ENCODE results near the gene NEDD9. TPM values are rescaled to one million over a fixed set of nuclear protein-coding genes. Genes with fewer than 3 reads are reported as not detected.

Gene NEDD9
- total and polyA plus RNA-seq, 2 of the 13 experiments (the other 11 are each of a cell fraction or from before 2014, with no cell fraction given): 27.1 to 389 TPM

DNA sequence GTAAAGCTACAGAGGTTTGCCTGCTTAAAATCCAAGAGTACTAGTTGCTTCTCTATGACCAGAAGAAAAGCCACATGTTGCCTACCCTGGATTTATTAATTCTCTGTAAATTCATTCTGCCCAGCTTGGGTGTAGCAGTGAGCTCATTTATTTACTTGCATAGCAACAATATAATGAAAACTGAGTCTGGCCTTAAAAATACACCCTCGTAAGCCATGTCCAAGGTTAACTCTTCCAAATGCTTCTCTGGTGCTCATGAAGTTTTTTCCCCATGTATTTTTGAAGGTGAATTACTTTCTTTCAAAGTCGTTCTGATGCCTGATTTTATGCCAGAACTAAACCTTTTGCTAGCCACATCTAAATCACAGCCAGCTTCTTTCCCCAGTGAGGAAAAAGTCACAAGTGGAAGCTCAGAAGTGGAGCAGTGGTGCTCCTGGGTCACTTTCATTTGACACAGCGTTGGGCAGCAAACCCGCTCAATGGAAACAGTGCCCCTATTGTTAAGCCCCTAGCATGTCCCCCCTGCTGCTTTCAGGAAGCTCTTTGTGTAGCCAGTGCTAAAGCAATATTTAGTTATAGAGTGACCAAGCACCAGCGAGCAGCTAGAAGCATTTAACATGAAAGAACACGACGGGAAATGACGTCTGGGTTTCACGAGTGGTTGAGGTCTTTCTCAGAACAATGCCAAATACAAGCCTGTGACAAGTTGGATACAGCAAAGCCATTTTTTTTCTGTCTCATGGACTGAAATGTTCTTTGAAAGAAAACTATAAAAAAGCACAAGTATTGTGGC lies 29.8 kb downstream of the NEDD9 start (continued):
- no peak for TF ChIP-seq ZZZ3 (CRISPR knock-in tag; IDR thresholded peaks at IDR 0.05; ENCODE audit: borderline replicate concordance)
- no peak; the same call in 1 of the 2 replicates for TF ChIP-seq ZFP36L1 (CRISPR knock-in tag; IDR thresholded peaks at IDR 0.05)
- TF ChIP-seq, protein P1, sequence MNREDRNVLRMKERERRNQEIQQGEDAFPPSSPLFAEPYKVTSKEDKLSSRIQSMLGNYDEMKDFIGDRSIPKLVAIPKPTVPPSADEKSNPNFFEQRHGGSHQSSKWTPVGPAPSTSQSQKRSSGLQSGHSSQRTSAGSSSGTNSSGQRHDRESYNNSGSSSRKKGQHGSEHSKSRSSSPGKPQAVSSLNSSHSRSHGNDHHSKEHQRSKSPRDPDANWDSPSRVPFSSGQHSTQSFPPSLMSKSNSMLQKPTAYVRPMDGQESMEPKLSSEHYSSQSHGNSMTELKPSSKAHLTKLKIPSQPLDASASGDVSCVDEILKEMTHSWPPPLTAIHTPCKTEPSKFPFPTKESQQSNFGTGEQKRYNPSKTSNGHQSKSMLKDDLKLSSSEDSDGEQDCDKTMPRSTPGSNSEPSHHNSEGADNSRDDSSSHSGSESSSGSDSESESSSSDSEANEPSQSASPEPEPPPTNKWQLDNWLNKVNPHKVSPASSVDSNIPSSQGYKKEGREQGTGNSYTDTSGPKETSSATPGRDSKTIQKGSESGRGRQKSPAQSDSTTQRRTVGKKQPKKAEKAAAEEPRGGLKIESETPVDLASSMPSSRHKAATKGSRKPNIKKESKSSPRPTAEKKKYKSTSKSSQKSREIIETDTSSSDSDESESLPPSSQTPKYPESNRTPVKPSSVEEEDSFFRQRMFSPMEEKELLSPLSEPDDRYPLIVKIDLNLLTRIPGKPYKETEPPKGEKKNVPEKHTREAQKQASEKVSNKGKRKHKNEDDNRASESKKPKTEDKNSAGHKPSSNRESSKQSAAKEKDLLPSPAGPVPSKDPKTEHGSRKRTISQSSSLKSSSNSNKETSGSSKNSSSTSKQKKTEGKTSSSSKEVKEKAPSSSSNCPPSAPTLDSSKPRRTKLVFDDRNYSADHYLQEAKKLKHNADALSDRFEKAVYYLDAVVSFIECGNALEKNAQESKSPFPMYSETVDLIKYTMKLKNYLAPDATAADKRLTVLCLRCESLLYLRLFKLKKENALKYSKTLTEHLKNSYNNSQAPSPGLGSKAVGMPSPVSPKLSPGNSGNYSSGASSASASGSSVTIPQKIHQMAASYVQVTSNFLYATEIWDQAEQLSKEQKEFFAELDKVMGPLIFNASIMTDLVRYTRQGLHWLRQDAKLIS (CRISPR knock-in tag; IDR thresholded peaks at IDR 0.05): no peak; the same call in 1 of the 2 replicates
- TF ChIP-seq ZNF296 (CRISPR knock-in tag; conservative IDR thresholded peaks at IDR 0.05): no peak
- TF ChIP-seq, protein P2, sequence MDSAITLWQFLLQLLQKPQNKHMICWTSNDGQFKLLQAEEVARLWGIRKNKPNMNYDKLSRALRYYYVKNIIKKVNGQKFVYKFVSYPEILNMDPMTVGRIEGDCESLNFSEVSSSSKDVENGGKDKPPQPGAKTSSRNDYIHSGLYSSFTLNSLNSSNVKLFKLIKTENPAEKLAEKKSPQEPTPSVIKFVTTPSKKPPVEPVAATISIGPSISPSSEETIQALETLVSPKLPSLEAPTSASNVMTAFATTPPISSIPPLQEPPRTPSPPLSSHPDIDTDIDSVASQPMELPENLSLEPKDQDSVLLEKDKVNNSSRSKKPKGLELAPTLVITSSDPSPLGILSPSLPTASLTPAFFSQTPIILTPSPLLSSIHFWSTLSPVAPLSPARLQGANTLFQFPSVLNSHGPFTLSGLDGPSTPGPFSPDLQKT (CRISPR knock-in tag; IDR thresholded peaks at IDR 0.05; ENCODE audit: borderline replicate concordance): no peak
- no peak for TF ChIP-seq ZNF724P (CRISPR knock-in tag; IDR thresholded peaks at IDR 0.05; ENCODE audit: borderline replicate concordance)
- TF ChIP-seq ZNF546 (CRISPR knock-in tag; conservative IDR thresholded peaks at IDR 0.05): no peak
- TF ChIP-seq LCORL (IDR thresholded peaks at IDR 0.05): no peak
- peak; percentile 61; the same call in 1 of the 2 replicates for TF ChIP-seq LCORL (CRISPR knock-in tag; IDR thresholded peaks at IDR 0.05)
- TF ChIP-seq, protein P3, sequence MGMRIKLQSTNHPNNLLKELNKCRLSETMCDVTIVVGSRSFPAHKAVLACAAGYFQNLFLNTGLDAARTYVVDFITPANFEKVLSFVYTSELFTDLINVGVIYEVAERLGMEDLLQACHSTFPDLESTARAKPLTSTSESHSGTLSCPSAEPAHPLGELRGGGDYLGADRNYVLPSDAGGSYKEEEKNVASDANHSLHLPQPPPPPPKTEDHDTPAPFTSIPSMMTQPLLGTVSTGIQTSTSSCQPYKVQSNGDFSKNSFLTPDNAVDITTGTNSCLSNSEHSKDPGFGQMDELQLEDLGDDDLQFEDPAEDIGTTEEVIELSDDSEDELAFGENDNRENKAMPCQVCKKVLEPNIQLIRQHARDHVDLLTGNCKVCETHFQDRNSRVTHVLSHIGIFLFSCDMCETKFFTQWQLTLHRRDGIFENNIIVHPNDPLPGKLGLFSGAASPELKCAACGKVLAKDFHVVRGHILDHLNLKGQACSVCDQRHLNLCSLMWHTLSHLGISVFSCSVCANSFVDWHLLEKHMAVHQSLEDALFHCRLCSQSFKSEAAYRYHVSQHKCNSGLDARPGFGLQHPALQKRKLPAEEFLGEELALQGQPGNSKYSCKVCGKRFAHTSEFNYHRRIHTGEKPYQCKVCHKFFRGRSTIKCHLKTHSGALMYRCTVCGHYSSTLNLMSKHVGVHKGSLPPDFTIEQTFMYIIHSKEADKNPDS (CRISPR knock-in tag; IDR thresholded peaks at IDR 0.05): no peak
- TF ChIP-seq, protein P4, sequence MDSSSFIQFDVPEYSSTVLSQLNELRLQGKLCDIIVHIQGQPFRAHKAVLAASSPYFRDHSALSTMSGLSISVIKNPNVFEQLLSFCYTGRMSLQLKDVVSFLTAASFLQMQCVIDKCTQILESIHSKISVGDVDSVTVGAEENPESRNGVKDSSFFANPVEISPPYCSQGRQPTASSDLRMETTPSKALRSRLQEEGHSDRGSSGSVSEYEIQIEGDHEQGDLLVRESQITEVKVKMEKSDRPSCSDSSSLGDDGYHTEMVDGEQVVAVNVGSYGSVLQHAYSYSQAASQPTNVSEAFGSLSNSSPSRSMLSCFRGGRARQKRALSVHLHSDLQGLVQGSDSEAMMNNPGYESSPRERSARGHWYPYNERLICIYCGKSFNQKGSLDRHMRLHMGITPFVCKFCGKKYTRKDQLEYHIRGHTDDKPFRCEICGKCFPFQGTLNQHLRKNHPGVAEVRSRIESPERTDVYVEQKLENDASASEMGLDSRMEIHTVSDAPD (CRISPR knock-in tag; IDR thresholded peaks at IDR 0.05): no peak; the same call in 1 of the 2 replicates
- no peak for TF ChIP-seq FOSL1 (CRISPR knock-in tag; IDR thresholded peaks at IDR 0.05; ENCODE audit: borderline replicate concordance)
- TF ChIP-seq RBM39 (IDR thresholded peaks at IDR 0.05; ENCODE audit: low read depth, low read length, poor library complexity, severe bottlenecking): no peak
- TF ChIP-seq, protein P5, sequence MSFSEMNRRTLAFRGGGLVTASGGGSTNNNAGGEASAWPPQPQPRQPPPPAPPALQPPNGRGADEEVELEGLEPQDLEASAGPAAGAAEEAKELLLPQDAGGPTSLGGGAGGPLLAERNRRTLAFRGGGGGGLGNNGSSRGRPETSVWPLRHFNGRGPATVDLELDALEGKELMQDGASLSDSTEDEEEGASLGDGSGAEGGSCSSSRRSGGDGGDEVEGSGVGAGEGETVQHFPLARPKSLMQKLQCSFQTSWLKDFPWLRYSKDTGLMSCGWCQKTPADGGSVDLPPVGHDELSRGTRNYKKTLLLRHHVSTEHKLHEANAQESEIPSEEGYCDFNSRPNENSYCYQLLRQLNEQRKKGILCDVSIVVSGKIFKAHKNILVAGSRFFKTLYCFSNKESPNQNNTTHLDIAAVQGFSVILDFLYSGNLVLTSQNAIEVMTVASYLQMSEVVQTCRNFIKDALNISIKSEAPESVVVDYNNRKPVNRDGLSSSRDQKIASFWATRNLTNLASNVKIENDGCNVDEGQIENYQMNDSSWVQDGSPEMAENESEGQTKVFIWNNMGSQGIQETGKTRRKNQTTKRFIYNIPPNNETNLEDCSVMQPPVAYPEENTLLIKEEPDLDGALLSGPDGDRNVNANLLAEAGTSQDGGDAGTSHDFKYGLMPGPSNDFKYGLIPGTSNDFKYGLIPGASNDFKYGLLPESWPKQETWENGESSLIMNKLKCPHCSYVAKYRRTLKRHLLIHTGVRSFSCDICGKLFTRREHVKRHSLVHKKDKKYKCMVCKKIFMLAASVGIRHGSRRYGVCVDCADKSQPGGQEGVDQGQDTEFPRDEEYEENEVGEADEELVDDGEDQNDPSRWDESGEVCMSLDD (CRISPR knock-in tag; IDR thresholded peaks at IDR 0.05; ENCODE audit: borderline replicate concordance): no peak
- TF ChIP-seq ISL2 (CRISPR knock-in tag; IDR thresholded peaks at IDR 0.05): peak; percentile 91
- no peak; the same call in 1 of the 2 replicates for TF ChIP-seq TCF7L2 (IDR thresholded peaks at IDR 0.05; ENCODE audit: low read depth, low read length)
- no peak; the same call in 1 of the 2 replicates for TF ChIP-seq SNAI1 (CRISPR knock-in tag; IDR thresholded peaks at IDR 0.05; ENCODE audit: borderline replicate concordance)

Data from HepG2 (cell line).